NCI-H774 (cell line): ENCODE results near the gene PKN1.
A peak's percentile ranks its signal among the peaks of the same experiment; 100 is the strongest.

Source experiments
- DNase-seq: peaks from one replicate; lab custom pipeline; 2025; lab: John Stamatoyannopoulos, UW

Gene PKN1

DNA sequence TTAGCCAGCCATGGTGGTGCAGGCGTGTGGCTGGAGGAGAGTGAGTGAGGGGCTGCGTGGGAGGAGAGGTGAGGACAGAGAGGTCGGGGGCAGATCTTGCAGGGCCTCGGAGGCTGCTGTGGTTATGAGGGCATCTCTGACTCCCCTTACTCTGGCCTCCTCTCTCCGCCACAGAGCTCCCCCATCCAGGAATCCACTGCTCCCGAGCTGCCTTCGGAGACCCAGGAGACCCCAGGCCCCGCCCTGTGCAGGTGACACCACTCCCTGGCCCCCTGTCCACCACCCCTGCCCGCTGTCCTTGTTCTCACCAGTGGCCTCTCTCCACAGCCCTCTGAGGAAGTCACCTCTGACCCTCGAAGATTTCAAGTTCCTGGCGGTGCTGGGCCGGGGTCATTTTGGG, 34.3 kb downstream of the PKN1 start:
- no peak for DNase-seq

DNA sequence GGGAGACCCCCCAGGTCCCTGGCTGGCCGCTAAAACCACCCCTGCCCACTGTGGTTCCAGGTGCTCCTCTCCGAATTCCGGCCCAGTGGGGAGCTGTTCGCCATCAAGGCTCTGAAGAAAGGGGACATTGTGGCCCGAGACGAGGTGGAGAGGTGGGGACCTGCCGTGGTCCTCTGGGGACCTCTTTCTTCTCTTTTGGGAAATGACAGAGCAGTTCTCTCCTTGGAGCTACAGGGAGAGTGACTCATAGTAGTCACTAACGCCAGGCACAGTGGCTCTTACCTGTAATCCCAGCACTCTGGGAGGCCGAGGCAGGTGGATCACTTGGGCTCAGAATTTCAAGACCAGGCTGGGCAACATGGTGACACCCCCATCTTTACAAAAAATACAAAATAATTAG, 34.7 kb downstream of the PKN1 start:
- DNase-seq = no peak

DNA sequence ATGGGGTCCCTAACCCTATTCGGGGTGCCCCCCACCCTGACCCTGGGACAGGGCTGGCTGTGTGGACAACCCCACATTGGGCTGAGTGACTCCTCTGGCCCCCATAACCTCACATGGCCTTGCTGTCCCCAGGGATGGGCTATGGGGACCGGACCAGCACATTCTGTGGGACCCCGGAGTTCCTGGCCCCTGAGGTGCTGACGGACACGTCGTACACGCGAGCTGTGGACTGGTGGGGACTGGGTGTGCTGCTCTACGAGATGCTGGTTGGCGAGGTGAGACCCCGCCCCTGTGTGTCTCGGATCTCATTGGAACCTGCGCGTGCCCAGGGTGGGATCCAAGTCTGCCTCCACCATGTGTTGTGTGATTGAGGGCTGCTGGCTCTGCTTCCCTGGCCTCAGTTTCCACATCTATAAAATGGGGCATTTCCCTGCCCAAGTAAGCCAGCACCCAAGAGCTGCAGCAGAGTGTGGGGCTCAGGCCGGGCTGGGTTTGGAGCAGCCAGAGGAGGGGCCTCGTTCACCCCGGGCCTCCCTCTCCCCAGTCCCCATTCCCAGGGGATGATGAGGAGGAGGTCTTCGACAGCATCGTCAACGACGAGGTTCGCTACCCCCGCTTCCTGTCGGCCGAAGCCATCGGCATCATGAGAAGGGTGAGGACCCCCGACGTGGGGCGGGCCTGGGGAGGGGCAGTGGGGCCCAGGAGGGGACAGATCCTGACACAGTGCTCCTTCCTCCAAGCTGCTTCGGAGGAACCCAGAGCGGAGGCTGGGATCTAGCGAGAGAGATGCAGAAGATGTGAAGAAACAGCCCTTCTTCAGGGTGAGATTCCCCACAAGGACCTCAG, 37.1 kb downstream of the PKN1 start:
- DNase-seq = no peak

DNA sequence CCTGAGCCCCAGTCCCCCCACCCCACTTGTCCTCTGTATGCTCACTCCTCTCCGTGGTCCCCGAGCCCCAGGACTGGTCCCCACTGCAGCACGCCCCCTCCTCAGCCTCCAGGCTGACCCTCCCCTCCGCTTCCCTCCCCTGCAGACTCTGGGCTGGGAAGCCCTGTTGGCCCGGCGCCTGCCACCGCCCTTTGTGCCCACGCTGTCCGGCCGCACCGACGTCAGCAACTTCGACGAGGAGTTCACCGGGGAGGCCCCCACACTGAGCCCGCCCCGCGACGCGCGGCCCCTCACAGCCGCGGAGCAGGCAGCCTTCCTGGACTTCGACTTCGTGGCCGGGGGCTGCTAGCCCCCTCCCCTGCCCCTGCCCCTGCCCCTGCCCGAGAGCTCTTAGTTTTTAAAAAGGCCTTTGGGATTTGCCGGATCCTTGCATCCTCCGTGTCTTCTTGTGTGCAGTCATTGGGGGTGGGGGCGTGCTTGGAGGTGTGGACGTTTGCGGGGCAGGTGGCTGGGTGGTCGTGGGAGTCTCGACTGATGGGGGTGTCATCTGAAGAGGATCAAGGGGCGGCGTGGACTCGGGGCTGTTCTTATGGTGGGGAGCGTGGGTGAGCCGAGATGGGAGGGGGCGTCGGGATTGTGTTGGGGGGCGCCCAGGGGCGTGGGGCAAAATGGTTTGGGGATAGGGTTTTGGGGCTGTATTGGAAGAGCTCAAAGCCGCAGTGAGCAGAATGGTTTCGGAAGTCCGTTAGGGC, 38.5 kb downstream of the PKN1 start:
- no peak for DNase-seq

DNA sequence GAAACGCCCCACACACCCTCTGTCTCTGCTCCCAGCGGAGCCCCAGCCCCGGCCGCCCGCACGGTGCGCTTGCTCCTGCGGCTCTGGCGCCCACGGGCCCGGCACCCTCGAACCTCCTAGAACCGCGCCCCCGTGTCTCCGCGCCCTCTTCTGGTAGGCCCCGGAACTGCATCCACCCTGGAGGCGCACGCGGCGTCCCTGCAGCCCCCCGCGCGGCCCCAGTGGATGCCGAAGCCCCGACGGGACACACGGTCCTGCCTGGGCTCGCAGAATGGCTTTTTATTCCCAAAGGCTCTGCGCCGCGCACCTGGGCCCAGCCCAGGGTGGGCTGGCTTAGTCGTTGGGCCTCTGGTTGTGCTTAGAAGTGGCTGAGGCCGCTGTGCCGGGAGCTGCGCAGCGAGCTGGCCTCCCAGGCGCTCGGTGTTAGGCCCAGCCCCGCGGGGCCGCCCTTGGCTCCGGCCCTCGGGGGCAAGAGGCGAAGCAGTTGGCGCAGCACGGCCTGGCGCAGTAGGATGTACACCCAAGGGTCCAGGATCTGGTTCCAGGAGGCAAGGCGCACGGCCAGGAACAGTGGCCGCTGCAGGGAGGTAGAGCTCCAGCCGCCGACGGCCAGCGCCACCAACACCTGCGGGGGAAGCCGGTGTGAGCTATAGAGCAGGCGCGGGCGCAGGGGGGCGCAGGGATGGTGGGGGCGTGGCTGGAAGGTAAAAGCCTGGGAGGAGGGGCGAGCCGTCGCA, 39.3 kb downstream of the PKN1 start:
- DNase-seq = peak; percentile 51

DNA sequence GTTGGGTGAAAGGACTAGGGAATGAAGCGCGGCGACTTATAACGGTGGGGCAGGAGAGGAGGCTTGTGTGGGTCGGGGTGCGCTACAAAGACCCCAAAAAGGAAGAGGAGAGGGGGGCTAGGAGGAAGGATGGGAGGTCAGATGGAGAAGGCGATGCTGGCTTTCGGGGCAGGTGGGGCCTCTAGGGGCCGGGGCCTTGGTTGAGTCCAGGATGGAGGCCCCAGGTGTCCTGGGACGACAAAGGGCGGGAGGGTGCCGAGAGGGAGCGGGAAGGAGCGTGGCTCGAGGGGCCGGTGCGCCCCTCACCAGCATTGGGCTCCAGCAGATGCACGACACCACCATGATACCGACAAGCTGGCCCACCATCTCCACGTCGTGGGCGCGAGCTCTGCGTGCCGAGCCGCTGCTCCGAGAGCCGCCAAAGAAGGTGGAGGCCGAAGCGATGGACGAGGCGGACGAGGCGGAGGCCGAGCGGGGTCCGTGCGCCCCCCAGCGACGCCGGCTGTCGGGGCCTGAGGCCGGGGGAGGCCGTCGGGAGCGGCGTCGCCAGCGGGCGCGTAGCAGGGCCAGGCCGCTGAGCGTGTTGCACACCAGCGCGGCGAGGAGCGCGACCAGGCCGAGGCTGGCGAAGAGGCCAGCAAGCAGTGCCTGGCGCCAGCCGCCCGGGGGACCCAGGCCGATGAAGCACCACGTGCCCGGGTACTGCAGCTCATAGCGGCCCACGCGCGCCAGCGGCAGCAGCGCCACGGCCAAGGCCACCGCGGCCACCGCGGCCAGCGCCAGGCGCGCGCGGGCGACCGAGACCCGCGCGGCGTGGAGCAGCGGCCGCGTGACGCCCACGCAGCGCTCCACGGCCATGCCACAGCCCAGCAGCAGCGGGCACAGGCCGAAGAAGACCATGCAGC, 40.2 kb downstream of the PKN1 start:
- no peak for DNase-seq

DNA sequence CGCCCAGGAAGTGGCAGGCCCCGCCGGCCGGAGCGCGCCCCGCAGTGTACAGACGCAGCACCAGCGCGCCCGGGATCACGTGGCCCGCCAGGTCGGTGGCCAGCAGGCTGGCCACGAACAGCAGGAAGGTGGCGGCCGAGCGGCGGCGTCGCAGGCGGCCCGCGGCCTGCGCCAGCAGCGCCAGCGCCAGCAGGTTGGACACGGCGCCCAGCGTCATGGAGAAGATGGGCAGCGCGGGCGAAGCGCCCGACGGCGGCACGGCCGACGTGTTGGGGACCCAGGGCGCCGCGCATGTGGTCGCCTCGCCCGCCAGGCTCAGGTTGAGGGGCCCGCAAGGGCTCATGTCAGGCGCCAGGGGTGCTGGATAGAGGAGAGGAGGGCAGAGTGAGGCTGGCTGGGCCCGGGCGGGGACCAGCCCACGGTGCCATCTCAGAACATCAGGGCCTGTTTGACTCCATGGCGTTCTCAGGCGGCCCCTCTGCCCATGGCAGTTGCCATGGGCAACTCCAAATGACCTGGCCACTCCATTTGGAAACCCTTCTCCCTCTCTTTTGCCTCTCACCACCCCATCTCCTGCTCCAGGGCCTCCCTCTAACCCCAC, 41.0 kb downstream of the PKN1 start:
- peak; percentile 17 for DNase-seq

DNA sequence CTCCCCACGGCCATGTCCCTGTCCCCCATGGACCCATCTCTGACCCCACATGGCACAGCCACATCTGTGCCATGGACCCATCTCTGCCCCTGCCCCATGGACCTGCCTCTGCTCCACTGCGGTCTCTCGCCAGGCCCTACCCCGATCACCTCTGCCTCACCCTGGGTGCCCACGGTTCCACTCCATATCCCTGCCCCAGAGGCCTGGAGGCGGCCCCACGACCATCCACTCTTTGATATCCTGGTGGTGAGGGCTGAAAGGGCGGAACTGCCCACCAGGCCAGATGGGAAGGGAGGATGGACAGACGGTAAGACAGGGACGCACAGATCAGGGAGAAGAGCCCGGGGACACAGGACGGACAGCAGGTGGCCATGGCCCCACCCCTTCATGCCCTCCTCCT, 41.7 kb downstream of the PKN1 start:
- DNase-seq = no peak

DNA sequence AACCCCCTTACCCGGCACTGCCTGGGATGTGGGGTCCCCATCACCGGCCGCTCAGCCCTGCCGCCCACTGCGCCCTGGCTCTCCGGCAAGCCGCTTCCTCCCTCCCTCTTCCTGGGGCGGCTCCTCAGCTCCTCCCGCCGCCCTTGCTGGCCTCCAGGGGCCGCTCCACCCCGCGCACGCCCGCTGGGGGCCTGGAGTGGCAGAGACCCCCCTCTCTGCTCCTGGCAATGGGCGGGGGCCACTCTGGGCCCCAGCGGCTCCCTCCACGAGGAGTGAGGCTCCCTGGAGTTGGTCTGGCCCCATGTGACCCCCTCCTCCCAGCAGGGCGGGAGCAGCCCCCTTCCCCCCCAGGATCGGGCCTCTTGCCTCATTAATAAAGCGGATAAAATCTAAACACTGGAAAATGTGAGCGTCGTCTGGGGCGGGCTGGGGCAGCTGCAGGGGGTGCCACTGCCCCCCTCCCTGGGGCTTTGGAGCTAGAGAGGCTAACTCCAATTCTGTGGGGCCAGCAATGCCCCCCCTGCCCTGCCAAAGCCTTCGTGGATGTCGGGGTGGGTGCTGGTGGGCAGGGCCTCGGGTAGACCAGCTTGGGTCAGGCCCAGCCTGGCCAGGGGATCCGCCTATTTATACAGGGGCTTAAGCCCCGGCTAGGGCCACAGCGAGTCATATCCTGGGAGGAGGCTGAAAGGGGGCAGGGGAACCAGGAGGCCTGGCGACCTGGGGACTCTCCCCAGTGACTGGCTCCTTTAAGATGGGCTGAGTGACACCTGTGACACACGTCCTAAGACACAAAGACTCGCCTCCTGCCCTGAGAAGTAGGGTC, 42.4 kb downstream of the PKN1 start, which contains the start of gene PTGER1:
TSS of gene PTGER1 (minus strand) at position 104 of the 823 bp plus-strand sequence. CDS start 1,034 bp downstream, outside the sequence.
- DNase-seq = no peak

DNA sequence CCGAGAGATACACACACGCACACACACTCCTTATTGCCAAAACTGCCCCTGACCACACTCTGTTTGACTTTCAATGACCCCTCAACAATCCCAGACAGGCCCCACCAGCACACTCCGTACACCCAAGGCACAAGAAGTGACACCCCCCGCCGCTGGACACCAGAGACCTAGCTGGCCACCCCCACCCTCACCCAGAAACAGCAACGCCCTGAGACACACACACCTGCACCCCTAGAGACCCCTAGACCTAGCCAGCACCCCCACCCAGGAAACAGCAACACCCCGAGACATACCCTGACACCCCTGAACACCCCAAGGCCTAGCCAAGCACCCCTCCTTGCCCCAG, 43.2 kb downstream of the PKN1 start:
- no peak for DNase-seq

DNA sequence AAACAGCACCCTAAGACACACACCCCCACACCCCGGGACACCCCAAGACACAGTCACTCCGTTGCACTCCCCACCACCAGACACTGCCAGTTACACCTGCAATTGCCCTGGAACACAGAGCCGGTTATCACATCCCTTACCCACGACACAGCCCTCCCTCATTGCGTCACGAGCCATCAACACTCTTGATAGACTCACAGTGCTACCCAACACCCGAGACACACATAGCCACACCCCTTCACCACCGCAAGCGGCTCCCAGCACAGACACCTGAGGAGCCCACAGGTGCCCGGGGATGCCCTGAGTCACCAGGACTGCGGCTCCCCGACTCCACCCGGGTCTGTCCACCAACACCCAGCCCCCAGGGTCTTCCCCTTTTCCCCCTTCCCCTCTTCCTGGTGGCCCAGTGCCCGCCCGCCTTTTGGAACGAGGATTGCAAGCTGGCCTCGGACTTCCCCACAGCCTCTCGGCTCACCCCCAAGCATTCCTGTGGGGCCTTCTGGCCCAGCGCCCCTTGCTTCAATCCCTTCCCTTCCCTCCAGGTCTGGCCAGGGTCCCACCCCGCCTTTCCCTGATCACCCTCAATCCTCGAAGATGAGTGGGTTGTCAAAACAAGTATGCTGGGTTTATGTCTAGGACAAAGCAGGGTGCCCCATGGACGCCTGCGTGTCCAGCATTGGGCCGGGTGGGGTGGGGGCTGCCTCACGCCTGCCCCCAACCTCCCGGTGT, 43.7 kb downstream of the PKN1 start:
- no peak for DNase-seq

DNA sequence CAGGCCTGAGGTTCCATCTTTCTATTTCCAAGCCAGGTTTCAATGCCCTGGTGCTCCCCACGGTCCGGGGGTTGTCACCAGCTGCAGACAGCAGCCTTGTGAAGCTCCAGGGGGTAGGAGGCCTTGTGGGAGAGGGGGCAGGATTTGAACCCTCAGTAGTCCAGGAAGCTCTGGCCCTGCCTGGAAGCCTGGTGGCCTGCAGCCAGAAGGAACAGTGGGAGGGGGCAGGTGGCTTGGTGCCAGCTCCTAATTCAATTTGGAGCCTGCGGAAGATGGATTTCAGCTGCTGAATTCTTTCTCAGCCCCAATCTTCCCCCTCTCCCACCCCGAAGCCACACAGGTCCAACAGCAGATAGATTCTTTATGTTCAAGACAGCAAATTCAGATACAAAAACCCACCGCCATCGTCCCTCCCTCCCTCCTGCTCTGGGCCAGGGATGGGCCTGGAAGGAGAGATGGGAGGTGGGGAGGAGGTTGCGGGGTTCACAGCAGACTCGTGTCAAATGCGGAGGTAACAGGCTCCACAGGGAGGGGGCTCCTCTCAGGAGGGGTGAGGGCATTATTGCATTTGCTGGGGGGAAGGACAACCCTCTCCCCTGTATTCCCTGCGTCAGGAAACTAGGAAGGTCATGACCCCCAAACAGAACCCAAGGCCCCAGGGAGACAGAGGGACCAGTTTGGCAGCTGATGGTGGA, 44.5 kb downstream of the PKN1 start:
- no peak for DNase-seq

DNA sequence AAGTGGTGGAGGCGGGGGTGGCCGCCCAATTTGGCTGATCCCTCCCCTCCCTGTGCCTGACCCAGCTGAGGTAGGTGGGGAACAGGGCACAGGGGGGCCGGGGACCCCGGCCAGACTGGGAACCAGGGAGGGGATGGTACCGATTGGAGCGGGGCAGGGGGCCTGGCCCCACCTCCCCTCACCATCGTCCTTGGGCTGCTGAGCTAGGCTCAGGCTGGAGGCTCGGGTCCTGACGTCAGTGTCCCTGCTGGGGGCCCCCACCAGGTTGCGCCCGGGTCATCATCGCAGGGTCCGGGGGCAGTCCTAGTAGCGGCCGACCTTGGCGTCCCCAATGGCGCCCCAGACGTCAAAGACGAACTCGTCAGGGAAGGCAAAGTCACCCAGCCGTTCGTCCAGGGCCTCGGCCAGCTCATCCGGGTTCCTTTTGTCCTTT, 45.0 kb downstream of the PKN1 start:
- DNase-seq = no peak

DNA sequence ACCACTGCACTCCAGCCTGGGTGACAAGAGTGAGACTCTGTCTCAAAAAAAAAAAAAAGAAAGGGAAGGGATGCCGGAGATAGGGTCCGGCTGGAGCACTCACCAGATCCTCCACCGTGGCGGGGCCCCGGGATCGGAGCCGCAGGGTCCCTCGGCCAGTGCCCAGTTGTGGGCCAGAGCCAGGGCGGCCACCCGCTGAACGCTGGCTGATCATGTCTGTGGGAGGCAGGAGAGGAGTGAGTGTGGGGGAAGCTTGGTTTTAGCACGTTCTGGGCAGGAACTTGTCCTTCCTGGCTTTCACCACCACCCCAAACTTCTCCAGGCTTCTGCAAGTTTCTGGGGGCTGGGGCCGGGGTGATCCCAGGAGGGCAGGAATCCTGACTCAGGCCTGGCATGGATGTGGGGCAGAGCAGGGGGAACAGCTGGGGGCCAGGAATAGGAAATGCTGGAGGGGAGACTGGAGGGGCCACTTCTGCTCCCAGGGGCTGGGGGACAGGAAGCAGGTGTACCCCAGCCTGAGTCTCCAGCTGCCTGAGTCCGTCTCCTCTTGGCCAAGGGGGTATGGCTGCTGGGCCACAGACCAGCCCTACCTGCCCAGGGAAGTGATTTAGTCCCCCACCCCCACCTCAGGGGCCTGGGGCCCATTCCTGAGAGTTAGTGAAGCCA, 46.3 kb downstream of the PKN1 start:
- DNase-seq = no peak

DNA sequence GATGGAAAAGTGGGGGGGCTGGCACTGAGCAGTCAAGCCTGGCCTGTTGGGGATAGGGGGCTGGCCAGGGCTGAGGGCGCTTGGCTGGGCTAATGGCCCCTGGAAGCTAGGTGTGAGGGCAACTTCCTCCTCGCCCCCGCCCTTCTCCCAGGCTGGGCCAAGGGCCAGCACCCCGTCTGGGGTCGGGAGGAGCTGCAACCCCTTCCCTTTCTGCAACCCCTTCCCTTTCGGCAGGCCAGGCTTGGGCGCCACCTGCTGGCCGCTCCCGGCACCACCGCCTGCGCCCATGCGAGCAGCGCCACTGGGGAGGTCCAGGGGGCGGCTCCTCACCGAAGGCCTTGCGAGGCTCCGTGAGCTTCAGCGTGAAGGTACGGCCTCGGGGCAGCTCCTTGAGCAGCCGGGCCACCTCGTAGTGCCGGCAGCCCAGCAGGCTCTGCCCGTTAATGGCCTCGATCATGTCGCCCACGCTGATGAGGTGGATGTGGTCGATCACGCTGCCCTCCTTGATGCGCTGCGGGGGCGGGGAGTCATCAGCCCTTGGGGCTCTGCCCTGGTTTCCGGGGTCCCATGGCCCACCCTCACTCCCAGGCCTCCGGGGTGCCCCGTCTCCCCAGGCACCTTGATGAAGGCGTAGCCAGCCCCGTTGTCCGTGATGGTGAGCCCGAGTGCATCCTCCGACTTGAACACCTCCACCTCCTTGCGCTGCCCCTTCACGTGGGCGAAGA, 47.0 kb downstream of the PKN1 start:
- DNase-seq = no peak

DNA sequence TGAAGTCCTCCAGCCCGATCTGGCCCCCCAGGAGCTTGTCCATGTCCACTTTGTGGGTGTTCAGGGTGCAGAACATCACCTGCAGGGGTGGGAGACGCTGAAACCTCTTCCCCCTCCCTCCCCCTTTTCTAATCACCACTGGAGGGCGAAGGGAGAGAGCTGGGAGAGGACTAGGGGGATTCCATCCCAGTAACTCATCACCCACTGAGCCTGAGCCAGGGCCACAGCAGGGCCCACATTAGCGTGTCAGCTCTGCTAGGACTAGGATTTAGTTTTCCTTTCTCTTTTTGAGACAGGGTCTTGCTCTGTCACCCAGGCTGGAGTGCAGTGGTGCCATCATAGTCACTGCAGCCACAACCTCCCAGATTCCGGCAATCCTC, 47.6 kb downstream of the PKN1 start:
- DNase-seq = no peak

DNA sequence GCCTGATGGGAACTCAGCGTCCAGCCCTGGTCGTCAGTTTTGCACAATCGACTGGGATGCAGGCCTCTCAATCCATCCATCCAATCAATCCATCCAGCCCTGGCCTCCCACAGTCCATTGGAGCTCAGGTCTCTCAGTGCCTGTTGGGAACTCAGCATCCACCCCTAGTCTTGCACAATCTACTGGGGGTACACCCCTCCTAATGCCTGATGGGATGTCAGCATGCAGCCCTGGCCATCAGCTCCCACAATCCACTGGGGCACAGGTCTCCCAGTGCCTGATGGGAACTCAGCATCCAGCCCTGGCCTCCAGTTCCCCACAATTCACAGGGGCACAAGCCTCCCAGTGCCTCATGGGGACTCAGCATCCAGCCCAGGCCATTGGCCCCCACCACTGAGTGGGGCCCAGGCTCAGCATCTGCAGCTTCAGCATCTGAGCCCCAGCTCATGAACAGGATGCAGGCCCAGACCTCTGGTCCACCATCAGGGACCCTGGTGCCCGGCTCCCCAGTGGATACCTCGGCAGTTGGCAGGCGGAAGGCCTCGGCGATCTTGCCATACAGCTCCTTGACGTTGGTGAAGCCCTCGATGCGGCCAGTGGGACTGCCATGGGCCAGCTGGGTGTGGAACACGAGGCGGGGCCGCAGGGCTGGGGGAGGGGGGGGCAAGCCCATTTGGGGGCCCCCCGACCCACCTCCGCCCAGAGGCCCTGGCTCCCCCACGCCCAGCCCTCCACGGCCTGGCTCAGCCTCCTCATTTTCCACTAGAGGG, 49.3 kb downstream of the PKN1 start:
- DNase-seq = no peak
